Inflammatory macrophage treated with lipopolysaccharide for 1 hour (primary cell): ENCODE results near the gene IAH1.
A peak's percentile ranks its signal among the peaks of the same experiment; 100 is the strongest.

Experiments
- DNase-seq, 2 donors: peaks; one replicate each; pipeline ENCODE4 v3.0.0-alpha.2; 2020 to 2022

The IAH1 gene, protein sequence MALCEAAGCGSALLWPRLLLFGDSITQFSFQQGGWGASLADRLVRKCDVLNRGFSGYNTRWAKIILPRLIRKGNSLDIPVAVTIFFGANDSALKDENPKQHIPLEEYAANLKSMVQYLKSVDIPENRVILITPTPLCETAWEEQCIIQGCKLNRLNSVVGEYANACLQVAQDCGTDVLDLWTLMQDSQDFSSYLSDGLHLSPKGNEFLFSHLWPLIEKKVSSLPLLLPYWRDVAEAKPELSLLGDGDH

GRCh38 chr2:9474361-9475057, at the start of gene IAH1:
IAH1 (plus strand) TSS chr2:9474551; CDS start chr2:9474567, 16 bp downstream.
- peak; percentile 74 to 77 for DNase-seq

GRCh38 chr2:9428965-9429577, 45.3 kb upstream of the IAH1 start:
- no peak for DNase-seq

DNA sequence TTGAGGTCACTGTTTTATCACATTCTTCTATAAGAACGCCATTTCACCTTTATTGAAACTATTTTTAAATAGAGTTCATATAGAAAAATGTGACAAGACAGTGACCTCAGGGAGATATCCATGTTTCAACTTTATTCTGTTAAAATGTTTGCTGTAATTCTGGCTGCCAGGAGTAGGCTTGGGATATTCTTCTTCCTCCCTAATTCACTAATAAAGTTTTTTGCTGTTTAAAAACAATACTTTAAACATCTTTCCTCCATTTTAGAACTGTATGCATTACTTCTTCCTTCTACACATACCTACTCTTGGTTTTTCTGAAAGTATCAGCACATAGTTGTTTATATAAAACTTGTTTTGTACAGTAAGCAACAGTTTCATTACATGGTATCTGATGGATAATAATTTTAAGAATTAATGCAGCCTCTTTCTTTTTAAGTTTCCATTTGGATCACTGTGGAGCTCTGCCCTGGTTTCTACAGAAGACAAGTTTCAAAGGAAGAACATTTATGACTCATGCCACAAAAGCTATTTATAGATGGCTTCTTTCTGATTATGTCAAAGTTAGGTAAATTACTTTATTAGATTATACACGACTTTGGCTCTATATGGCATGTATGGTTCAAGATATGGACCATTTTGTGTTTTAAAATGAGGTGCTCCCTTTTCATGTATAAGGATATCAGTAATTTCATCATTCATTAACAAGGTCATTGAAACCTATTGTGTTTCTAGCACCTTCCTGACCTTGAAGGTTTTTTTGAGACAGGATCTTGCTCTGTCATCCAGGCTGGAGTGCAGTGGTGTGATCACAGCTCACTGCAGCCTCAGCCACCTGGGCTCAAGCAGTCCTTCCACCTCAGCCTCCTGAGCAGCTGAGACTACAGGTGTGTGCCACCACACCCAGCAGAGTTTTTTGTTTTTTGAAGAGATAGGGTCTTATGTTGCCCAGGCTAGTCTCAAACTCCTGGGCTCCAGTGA, 43.7 kb upstream of the IAH1 start:
- no peak for DNase-seq

DNA sequence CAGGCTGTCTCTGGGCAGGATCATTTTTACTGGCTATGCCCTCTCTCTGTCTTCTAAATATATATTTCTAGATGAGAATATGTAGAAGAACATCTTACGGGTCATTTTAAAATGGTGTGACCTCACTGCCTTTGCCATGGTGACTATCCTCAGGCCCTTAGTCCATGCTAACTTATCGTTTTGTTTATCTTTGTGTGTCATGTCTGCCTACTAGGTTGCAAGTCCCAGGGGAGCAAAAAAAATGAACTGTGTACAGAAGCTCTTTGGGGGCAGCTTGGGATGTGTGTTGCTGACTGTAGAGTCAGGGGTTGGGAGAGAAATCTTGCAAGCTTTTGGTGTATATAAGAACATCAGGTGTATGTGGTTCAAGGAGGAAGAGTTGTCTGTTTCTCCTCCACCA, 39.9 kb upstream of the IAH1 start:
- no peak for DNase-seq

GRCh38 chr2:9439536-9439935, 34.8 kb upstream of the IAH1 start:
- no peak for DNase-seq

- DNase-seq = no peak
Observed at GRCh38 chr2:9440058-9440727, 34.2 kb upstream of the IAH1 start.

DNA sequence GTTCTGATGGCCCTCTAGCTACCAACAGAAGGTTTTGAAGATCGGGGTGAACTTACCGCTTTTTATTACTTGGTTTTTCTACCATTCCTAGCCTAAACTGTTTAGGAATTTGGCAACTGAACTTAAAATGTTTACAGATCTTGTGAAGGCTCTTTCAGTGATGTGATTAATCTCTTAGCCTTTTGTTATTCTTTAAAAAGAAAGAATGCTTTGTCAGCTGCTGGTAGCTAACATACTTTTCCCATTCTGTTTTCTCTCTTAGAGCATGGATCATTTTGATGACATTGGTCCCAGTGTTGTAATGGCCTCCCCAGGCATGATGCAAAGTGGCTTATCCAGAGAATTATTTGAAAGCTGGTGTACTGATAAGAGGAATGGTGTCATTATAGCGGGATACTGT, 32.8 kb upstream of the IAH1 start:
- DNase-seq = no peak

GRCh38 chr2:9443526-9443925, 30.8 kb upstream of the IAH1 start:
- no peak for DNase-seq

GRCh38 chr2:9445089-9445488, 29.3 kb upstream of the IAH1 start:
- no peak for DNase-seq

GRCh38 chr2:9451231-9451630, 23.1 kb upstream of the IAH1 start:
- no peak for DNase-seq

DNA sequence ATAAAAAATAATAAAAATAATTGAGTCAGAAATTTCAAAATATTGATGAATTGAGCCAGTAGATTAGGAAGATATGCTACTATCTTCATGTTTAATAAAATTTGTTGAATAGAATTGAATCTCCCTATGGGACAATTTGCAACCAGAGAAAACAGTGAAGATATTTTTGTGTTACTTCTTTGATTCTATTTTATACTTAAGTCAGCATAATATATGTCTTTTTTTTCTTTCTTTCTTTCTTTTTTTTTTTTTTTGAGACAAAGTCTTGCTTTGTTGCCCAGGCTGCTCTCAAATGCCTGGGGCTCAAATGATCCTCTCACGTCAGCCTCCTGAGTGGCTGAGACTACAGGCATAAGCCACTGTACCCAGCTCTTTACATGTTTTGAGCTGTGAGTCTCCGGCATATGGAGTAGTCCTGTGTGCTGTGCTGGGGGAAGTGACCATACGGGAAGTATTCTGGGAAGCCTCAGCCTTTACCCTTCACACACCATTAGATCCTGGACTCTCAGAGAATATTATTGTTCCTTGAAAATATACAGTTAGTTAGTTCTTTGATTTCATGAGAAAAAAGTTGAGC, 13.8 kb upstream of the IAH1 start:
- no peak for DNase-seq

- no peak for DNase-seq
Observed at GRCh38 chr2:9461079-9461478, 13.3 kb upstream of the IAH1 start.

GRCh38 chr2:9462313-9462712, 12.0 kb upstream of the IAH1 start:
- no peak for DNase-seq

GRCh38 chr2:9462886-9463697, 11.3 kb upstream of the IAH1 start:
- no peak for DNase-seq

DNA sequence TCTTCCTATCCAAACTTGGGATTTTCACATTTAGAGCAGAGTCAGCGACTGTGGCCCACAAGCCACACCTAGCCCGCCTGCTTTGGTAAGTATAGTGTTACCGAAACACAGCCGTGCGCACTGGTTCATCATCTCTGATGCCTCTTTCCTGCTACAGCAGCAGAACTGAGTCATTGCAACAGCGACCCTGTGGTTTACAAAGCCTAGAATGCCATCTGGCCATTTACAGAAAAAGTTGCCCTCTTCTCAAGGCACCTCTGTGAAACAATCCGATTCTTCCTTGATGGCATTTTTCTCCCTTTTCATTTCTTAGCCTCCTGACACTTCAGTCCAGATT, 10.7 kb upstream of the IAH1 start:
- DNase-seq = peak; percentile 16 to 28

DNA sequence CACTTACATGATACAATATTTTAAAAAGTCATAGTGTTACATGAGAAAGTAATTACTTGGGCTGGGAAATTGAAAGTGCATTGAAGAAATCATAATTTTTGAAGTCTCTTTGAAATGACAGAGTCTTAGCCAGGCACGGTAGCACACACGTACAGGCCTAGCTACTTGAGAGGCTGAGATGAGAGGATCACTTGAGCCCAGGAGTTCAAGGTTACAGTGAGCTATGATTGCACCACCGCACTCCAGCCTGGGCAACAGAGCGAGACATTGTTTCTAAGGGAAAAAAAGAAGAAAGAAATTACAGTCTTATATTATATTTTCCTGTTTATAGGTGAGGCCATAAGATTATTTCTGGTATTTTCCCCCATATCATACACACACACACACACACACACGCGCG, 9.2 kb upstream of the IAH1 start:
- no peak for DNase-seq

- DNase-seq = no peak
Observed at GRCh38 chr2:9466147-9466683, 8.1 kb upstream of the IAH1 start.

DNA sequence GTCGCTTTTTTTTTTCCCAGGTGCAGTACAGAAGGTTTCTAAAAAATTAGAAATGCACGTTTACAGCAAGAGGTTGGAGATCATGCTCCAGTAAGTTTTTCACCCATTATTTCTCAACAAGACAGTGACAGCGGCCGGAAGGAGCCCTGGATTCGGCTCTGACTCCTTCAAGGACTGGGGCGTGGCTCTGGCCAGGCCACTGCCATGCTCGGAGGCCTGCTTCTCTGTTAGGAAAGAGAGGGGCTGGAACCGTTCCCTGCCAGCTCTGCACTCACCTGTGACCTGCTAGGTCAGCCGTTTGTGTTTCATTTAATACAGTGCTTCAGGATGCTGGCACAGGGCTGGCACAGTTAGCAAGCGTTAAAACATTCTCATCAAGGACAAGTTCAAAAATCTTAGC, 6.7 kb upstream of the IAH1 start:
- no peak for DNase-seq

GRCh38 chr2:9471206-9471605, 3.1 kb upstream of the IAH1 start:
- DNase-seq = no peak

DNA sequence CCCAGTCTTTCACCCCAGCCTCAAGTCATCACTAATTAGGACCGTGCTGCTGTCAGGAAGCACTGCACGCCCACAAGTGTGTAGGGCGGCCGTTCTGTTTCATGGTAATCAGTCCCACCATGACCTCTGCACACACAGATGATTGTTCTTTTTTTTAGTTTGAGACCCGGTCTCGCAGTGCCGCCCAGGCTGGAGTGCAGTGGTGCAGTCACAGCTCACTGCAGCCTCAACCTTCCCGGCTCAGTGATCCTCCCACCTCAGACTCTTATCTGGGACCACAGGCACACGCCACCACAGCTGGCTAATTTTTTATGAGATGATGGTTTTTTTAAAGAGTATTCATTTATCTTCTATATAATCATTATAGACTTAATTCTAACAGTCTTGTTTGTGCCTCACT, 1.8 kb upstream of the IAH1 start:
- no peak for DNase-seq
